GM19467 (cell line): Measurements from ENCODE around the gene GDE1.

Experiments used
- ATAC-seq: cut with Tn5 transposase; IDR thresholded peaks from one replicate; pipeline ENCODE4 v1.9.1; 2021; ENCODE audit warnings: mild to moderate bottlenecking, moderate library complexity; ENCODE audit not compliant: unreplicated experiment

GDE1 gene

DNA sequence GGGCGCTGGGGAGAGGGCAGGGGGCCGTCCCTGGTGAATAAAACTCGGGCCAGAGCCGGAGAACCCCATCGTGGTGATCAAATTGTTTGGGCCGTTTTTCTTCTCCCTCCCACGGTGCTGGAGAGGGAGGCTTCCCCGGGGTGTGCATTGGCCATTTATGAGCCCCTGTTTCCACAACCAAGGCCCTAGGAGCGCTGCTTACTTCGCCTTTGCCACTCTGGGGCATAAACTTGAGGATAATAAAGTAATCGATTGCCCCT lies 2.4 kb upstream of the GDE1 start:
- ATAC-seq, result no peak

- peak; percentile 79 for ATAC-seq
These were observed 1.9 kb upstream of the GDE1 start, which contains the start of gene CCP110 for GRCh38 chr16:19523559-19524355. CCP110 (plus strand) TSS chr16:19523942; CDS start chr16:19527882, 3,940 bp downstream.

GRCh38 chr16:19523184-19523558 lies 1.3 kb upstream of the GDE1 start:
- ATAC-seq, result no peak

GRCh38 chr16:19522760-19523159 lies 862 bp upstream of the GDE1 start:
- ATAC-seq, result no peak

GRCh38 chr16:19522397-19522732 lies 467 bp upstream of the GDE1 start:
- no peak for ATAC-seq

- ATAC-seq, result no peak
These were observed 1.0 kb downstream of the GDE1 start for GRCh38 chr16:19520861-19521331.

DNA sequence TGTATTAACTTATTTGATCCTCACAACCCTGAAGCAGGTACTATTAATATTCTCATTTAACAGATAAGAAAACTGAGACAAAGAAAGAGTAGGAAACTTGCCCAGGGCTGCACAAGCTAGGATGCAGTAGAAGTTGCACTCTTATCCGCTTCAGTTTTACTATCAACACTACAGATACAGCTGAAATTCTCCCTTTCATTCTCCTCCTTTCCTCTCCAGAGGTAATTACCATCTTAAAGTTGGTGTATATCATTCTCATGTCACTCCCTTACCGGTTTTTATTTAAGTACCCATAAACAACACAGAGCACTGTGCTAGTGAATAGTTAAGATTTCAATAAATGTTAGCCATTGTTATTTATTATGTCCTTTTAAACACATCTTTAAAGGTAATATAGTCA lies 3.5 kb downstream of the GDE1 start:
- no peak for ATAC-seq

- no peak for ATAC-seq
These were observed 4.3 kb downstream of the GDE1 start for GRCh38 chr16:19517424-19518089.

DNA sequence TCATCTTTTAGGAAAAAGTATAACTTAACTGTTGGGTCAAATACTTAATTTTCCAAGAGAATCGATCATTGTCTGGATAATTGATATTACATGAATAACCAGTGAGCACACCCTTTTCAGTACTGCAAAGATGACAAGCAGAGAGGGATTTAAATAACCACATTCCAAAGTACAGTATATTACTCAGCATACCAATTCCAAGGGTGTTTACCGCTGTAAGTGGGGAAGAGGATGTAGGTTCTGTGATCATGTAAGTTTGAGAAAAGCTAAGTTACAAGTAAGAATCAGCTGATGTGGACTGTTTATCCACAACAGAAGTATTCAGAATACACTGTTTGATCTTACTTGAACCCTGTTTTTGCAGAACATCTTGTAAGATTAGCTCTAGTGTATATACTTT lies 6.1 kb downstream of the GDE1 start:
- no peak for ATAC-seq

DNA sequence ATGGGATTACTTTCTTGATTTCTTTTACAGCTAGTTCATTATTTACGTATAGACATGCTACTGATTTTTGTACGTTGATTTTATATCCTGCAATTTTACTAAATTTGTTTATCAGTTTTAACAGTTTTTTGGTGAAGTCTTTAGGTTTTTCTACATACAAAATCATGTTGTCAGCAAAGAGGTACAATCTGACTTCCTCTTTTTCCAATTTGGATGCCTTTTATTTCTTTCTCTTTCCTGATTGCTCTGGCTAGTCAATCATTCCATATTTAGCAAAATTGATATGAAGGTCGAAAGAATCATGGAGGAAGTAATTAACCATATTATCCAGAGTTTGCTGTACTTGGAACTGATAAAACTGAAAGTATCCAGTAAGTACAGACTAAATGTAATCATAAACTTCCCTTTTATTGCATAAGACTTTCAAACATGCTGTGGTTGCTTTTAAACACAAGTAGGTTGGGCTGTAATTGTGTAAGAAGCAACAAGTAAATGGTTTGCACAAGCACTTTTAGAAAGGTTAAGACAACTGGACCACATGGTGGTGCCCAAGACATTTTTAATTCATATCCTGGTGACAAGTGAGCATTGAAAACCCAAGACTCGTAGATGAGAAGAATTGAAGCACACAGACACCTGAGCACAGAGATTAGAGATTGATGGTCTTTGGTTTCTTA lies 8.4 kb downstream of the GDE1 start:
- no peak for ATAC-seq

GRCh38 chr16:19512297-19512696 lies 9.6 kb downstream of the GDE1 start:
- ATAC-seq, result no peak

DNA sequence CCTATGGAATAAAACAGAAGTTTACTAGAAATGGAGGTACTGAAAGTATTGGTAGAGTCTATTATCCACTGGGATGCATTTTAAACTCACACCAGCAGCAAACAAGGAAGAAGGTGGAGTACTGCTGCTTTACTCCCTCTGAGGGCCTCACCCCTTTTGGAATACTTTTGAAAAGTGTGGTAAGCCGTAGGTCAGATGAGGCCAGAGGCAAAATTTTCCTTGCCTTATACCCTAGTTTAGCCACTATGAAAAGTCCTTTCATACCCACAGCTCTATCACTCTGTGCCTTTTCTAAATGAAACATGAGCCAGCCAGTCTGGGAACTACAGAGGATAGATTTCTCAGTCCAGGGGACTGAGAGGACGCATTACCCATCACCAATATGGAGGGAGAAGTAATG lies 14.0 kb downstream of the GDE1 start:
- no peak for ATAC-seq

DNA sequence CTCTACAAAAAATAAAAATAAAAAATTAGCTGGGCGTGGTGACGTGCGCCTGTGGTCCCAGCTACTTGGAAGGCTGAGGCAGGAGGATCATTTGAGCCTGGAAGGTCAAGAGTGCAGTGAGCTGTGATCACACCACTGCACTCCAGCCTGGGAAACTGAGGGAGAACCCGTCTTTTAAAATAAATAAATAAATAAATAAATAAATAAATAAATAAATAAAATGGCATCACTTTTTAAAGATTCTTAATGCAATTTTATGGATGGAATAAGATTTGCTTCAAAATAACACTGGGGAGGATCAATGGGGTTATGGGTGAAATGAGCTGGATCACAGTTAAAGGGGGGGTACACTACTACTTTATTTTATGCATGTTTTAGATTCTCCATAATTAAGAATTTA lies 14.9 kb downstream of the GDE1 start:
- ATAC-seq, result no peak

DNA sequence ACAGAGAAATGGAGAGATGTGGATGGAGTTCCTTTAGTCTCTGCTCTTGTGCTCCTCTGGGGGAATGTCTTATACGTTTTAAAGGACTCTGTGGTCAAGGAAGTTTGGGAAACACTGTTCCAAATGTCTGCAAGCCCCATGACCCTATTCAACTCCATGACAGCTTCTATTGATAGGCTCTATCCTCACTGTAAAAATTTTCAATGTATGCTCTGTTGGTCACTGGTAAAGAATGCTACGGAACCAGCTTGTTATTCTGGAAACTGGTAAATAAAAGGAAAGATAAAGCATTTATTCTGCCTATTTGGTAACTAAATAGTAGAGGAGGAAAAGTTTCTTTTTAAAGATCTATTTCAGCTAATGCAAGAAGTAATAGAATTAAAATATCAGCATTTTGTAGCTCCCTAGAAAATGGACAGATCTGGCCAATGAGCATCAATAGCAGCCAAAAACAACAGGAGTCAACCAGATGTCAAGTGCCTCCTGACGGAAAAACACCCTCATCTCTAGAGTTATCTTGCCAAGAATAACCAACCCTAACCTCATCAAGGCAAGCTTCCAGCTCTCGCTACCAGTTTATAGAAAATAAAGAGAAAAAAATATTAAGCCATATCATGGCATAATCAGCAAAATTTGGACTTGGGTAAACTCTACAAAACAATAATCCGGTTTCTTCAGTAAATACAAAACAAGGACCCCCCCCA lies 16.1 kb downstream of the GDE1 start:
- no peak for ATAC-seq

GRCh38 chr16:19503461-19504075 lies 18.3 kb downstream of the GDE1 start:
- no peak for ATAC-seq

DNA sequence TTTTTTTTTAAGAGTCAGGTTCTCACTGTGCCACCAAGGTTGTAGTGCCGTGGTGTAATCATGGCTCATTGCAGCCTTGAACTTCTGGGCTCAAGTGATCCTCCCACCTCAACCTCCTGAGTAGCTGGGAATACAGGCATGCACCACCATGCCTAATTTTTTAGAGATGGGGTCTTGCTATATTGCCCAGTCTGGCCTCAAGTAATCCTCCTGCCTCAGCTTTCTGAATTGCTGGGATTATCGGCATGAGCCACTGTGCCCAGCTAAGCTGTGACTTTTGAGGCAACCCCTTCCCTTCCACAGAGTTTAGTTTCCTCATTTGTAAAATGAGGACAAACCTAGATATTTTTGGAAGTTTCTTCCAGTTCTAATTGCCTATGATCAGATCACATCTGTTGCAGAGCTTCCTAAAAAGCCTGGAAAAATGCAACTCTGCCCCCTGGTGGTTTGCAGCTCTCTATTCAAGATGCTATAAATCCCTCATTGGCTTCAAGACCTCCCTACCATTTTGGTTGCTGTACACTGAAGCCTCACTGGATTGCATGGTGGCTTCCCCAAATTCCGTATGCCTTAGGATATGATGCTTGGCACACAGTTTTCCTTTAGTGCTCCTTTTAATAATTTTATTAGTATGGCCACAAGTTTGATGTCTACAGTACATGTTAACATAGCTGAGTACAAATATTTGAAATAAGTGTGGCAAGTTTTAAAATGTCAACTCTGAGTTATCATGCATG lies 19.3 kb downstream of the GDE1 start:
- ATAC-seq, result no peak

GRCh38 chr16:19499481-19499880 lies 22.4 kb downstream of the GDE1 start:
- ATAC-seq, result no peak

GRCh38 chr16:19499006-19499405 lies 22.9 kb downstream of the GDE1 start:
- no peak for ATAC-seq

- ATAC-seq, result no peak
These were observed 24.7 kb downstream of the GDE1 start for GRCh38 chr16:19497176-19497575.

DNA sequence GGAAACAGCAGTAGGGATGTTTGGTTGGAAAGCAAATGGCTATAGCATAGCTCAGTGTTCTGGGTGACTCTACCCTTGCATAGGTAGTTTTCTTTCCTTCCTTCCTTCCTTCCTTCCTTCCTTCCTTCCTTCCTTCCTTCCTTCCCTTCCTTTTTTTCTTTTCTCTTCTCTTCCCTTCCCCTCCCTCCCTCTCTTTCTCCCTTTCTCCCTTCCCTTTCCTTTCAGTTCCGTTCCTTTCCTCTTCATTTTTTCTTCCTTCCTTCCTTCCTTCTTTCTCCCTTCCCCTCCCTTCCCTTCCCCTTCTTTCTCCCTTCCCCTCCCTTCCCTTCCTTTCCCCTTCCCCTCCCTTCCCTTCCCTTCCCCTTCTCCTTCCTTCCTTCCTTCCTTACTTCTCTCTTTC lies 31.3 kb downstream of the GDE1 start:
- ATAC-seq, result no peak
